GM10266 (cell line): ENCODE results near the gene SNX13.

Source experiments
- DNase-seq: peaks from one replicate; pipeline ENCODE4 v3.0.0; 2012; ENCODE audit errors: extremely low spot score
- TF ChIP-seq, protein P1 (sequence below): IDR thresholded peaks from 2 replicates; pipeline ENCODE4 v1.5.1; 2012; ENCODE audit warnings: mild to moderate bottlenecking, low read depth; ENCODE audit not compliant: control insufficient read depth, insufficient read depth; ENCODE audit errors: missing control alignments

The SNX13 gene

GRCh38 chr7:17929647-17930395 is 10.5 kb downstream of the SNX13 start:
- no peak for DNase-seq
- TF ChIP-seq, protein P1, sequence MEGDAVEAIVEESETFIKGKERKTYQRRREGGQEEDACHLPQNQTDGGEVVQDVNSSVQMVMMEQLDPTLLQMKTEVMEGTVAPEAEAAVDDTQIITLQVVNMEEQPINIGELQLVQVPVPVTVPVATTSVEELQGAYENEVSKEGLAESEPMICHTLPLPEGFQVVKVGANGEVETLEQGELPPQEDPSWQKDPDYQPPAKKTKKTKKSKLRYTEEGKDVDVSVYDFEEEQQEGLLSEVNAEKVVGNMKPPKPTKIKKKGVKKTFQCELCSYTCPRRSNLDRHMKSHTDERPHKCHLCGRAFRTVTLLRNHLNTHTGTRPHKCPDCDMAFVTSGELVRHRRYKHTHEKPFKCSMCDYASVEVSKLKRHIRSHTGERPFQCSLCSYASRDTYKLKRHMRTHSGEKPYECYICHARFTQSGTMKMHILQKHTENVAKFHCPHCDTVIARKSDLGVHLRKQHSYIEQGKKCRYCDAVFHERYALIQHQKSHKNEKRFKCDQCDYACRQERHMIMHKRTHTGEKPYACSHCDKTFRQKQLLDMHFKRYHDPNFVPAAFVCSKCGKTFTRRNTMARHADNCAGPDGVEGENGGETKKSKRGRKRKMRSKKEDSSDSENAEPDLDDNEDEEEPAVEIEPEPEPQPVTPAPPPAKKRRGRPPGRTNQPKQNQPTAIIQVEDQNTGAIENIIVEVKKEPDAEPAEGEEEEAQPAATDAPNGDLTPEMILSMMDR = no peak

- TF ChIP-seq, protein P1 = no peak
Observed at GRCh38 chr7:17928055-17928454, 12.2 kb downstream of the SNX13 start.

GRCh38 chr7:17921857-17922416 is 18.4 kb downstream of the SNX13 start:
- no peak for DNase-seq
- TF ChIP-seq, protein P1 = no peak

More at GRCh38 chr7:17928055-17928454, 12.2 kb downstream of the SNX13 start:
- DNase-seq = no peak

DNA sequence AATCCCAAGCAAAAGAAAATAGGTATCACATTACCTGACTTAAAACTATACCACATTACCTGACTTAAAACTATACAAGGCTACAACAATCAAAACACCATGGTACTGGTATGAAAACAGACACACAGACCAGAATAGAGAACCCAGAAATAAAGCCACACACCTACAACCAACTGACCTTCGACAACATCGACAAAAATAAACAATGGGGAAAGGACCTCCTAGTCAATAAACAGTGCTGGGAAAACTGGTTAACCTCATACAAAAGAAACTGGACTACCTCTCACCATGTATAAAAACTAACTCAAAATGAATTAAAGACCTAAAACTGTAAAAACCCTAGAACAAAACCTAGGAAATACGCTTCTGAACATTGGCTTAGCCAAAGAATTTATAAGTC is 22.5 kb downstream of the SNX13 start:
- TF ChIP-seq, protein P1 = no peak
- DNase-seq = no peak

- TF ChIP-seq, protein P1 = no peak
Observed at GRCh38 chr7:17916786-17917185, 23.5 kb downstream of the SNX13 start.

GRCh38 chr7:17915796-17916195 is 24.5 kb downstream of the SNX13 start:
- no peak for DNase-seq
- TF ChIP-seq, protein P1 = no peak

More at GRCh38 chr7:17916786-17917185, 23.5 kb downstream of the SNX13 start:
- no peak for DNase-seq

DNA sequence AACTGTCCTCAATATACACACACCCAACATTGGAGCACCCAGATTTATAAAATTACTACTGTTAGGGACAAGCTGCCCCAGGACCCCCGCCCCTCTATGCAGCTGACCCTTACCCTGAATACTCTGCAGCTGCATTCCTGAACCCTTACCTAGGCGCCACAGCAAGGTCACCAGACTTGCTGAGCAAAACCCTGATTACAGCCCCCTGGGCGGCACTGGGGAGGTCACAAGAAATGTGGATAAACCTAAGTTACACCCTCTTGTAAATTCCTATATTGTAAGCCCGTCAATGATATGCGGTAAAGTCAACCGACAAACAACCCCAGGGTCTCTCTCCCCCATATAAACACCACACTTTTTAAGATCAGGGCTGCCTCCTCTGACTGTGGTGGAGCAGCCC is 25.1 kb downstream of the SNX13 start:
- DNase-seq = no peak
- TF ChIP-seq, protein P1 = no peak
